Retinal pigment epithelial cell (primary cell): ENCODE data around the gene DUSP19.

Experiments used
- DNase-seq: peaks from one replicate; pipeline ENCODE4 v3.0.0-alpha.2; 2010; ENCODE audit warnings: low read depth
- H3K4me3 ChIP-seq: 2 replicates; pipeline ENCODE4 v1.5.1; 2011; ENCODE audit warnings: mild to moderate bottlenecking, low read length, control low read depth, moderate library complexity
- CTCF ChIP-seq: conservative IDR thresholded peaks from 2 replicates; pipeline ENCODE4 v1.5.1; 2011; ENCODE audit warnings: low read depth, low read length, control low read depth, inconsistent platforms

DUSP19 gene

GRCh38 chr2:183113630-183114029 is 35.1 kb downstream of the DUSP19 start:
- TF ChIP-seq CTCF, result no peak
- H3K4me3 ChIP-seq, result no peak overlapping the region

GRCh38 chr2:183117226-183117625 is 38.7 kb downstream of the DUSP19 start:
- no peak overlapping the region for H3K4me3 ChIP-seq
- no peak for DNase-seq
- no peak for TF ChIP-seq CTCF

More at GRCh38 chr2:183113630-183114029, 35.1 kb downstream of the DUSP19 start:
- no peak for DNase-seq

DNA sequence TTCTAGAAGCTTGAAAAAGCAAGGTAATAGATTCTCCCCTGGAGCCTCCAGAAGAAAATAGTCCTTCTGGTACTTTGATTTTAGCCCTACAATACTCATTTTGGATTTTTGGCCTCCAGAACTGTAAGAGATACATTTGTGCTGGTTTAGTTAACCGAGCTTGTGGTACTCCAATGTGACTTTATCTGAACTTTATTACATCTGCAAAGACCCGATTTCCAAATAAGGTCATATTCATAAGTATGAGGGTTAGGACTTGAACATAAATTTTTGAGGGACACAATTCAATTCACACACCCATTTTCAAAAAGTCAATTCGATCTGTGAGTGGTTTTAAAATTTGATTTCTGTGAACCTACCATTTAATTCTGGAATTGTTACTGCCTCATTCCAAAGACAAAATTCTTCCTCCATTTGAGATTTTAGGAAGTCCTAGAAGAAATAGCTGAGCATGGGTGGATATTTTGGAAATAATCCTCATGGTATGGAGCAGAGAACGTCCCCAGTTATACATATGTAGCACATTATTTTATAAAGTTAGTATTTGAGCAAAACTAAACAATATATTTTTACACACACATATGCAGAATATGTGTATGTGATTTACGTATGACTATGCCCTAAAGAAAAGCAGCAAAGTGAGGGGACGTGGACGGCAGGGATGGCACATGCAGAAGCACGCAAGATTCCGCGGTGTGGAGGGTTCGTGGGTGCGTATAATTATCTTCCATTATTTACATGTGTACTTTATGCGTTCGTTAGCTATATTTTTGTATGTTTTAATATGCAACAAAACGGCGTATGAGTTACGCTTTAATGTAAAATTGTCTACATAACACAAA is 44.8 kb downstream of the DUSP19 start:
- peak overlapping the region; percentile 91 for H3K4me3 ChIP-seq
- DNase-seq, result no peak
- no peak for TF ChIP-seq CTCF

GRCh38 chr2:183123959-183124221 is 45.3 kb downstream of the DUSP19 start:
- H3K4me3 ChIP-seq, result peak overlapping the region; percentile 91
- no peak for TF ChIP-seq CTCF
- no peak for DNase-seq

DNA sequence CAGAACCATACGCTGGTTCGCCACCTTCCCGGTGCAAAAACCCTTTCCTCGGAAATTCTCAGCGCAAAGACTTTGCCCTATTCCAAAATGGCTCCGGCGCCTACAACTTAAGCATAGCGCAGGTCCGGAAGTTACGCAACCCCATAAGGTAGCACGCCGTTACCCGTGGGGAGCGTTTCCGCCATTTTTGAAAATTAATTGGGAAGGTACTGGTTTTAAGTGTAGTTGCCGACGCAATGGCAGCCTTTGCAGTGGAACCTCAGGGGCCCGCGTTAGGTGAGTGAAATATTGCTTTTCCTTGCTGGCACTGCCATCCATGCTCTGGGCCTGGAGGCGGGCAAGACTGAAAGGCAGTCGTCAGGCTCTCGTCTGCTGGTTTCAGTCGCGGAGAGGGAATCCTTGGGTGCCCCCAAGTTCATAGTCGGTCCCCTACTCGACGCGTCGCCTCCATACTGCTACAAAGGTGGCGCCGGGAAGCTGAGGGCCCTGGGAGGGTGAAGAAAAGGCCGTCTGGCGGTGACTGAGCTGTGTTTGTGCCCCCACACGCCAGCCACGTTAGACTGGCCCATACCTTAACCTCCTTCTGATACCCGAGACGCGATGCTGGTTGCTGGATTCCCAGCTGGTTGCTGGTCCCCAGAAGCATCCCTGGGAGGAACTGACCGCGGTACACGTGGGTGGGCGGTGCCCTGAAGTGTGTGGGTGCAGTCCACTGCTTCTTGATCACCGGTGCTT is 45.8 kb downstream of the DUSP19 start, which contains the start of gene NUP35:
NUP35 (plus strand) TSS at position 222 of the 735 bp plus-strand sequence; CDS start at position 237, 15 bp downstream.
- no peak for TF ChIP-seq CTCF
- DNase-seq, result peak; percentile 83
- peak within 1 kb of the TSS; percentile 91 for H3K4me3 ChIP-seq

- TF ChIP-seq CTCF, result no peak
- peak overlapping the region; percentile 91 for H3K4me3 ChIP-seq
- DNase-seq, result no peak
Observed at GRCh38 chr2:183124957-183125255, 46.4 kb downstream of the DUSP19 start.
